Measurements from ENCODE around the gene CNTNAP5.

DNA sequence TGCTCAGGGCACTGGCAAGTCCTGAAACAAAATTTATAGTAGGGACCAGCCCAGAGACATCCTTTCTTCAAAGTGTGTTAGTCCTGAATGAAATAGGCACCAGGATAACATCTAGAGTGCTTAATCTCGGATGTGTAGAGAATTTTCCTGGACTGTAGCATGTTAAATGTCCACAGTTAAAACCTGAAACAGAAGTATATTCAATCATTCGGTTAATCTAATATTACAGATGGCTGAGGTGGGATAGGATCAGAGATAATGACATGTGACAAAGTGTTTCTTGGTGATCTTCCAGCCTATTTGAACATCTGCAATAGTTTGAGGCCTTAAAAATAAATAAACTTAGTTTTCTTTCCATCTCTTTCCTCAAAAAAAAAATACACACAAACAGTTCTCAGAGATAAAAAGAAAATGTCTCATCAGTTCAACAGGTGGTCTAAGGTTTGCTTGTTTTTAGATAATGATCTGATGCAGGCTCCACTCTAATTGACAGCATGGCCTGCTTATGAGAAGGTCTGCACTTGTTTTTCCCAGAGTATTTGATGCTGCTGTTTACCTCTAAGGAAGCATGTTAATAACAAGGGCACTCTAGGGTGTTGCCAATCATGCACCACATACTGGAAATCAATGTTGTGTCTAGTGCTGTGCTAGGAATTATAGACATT lies 25.9 kb downstream of the CNTNAP5 start:
- TF ChIP-seq, protein P1, sequence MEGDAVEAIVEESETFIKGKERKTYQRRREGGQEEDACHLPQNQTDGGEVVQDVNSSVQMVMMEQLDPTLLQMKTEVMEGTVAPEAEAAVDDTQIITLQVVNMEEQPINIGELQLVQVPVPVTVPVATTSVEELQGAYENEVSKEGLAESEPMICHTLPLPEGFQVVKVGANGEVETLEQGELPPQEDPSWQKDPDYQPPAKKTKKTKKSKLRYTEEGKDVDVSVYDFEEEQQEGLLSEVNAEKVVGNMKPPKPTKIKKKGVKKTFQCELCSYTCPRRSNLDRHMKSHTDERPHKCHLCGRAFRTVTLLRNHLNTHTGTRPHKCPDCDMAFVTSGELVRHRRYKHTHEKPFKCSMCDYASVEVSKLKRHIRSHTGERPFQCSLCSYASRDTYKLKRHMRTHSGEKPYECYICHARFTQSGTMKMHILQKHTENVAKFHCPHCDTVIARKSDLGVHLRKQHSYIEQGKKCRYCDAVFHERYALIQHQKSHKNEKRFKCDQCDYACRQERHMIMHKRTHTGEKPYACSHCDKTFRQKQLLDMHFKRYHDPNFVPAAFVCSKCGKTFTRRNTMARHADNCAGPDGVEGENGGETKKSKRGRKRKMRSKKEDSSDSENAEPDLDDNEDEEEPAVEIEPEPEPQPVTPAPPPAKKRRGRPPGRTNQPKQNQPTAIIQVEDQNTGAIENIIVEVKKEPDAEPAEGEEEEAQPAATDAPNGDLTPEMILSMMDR (IDR thresholded peaks at IDR 0.05; ENCODE audit: low read length), result no peak
- no peak for TF ChIP-seq EZH2 (optimal IDR thresholded peaks at IDR 0.05; ENCODE audit: low read depth, low read length)

All from MM.1S (cell line).